SU-DHL-6 (cell line): ENCODE measurements around the gene E2F6.
A peak's percentile ranks its signal among the peaks of the same experiment; 100 is the strongest.

ENCODE experiments used
- H2AFZ ChIP-seq: fragments of 200-600 bp; sonication (generic); 2 replicates; pipeline ENCODE4 v1.6.1; 2014; ENCODE audit warnings: low read depth, mild to moderate bottlenecking, moderate library complexity, mixed read lengths, antibody characterized with exemption, low read length; ENCODE audit not compliant: severe bottlenecking
- H3F3A ChIP-seq: fragments of 200-600 bp; shearing (Covaris generic); 2 replicates; pipeline ENCODE4 v1.6.0; 2016; ENCODE audit warnings: antibody characterized with exemption, mild to moderate bottlenecking; ENCODE audit not compliant: insufficient read depth
- H3K27ac ChIP-seq: fragments of 200-600 bp; sonication (generic); 2 replicates; pipeline ENCODE4 v1.5.1; 2016; ENCODE audit warnings: low read depth, mild to moderate bottlenecking, low read length, moderate library complexity, mixed read lengths
- H3K27me3 ChIP-seq: fragments of 200-600 bp; sonication (generic), shearing (Covaris generic); 2 replicates; pipeline ENCODE4 v1.6.0; 2014; ENCODE audit warnings: mild to moderate bottlenecking, low read length
- H3K36me3 ChIP-seq: fragments of 200-600 bp; sonication (generic); 2 replicates; pipeline ENCODE4 v1.6.1; 2014; ENCODE audit warnings: mild to moderate bottlenecking, low read length, mixed read lengths
- H3K4me2 ChIP-seq: fragments of 300-600, 200-600 bp; shearing (Covaris generic), sonication (generic); 2 replicates; pipeline ENCODE4 v1.6.0; 2014; ENCODE audit warnings: low read length, low read depth, mild to moderate bottlenecking; ENCODE audit not compliant: poor library complexity, severe bottlenecking
- H3K4me3 ChIP-seq: fragments of 200-600 bp; sonication (generic); 2 replicates; pipeline ENCODE4 v1.5.1; 2014; ENCODE audit warnings: antibody characterized with exemption, low read length, mild to moderate bottlenecking, mixed read lengths; ENCODE audit not compliant: insufficient read depth, poor library complexity, severe bottlenecking
- H3K79me2 ChIP-seq: fragments of 200-600 bp; sonication (generic); 2 replicates; pipeline ENCODE4 v1.6.1; 2014; ENCODE audit warnings: mild to moderate bottlenecking, low read length, moderate library complexity; ENCODE audit not compliant: insufficient read depth
- H3K9ac ChIP-seq: fragments of 200-600 bp; sonication (generic); 2 replicates; pipeline ENCODE4 v1.7.0; 2014; ENCODE audit warnings: mild to moderate bottlenecking, low read length
- H3K9me2 ChIP-seq: fragments of 200-600 bp; sonication (generic); replicated peaks from 2 replicates; pipeline ENCODE4 v1.6.1; 2014; ENCODE audit warnings: low read length; ENCODE audit not compliant: insufficient read depth
- H3K9me3 ChIP-seq: fragments of 200-600 bp; sonication (generic); 2 replicates; pipeline ENCODE4 v1.6.1; 2014; ENCODE audit warnings: low read length, mixed read lengths; ENCODE audit not compliant: insufficient read depth
- H4K20me1 ChIP-seq: fragments of 200-600 bp; sonication (generic); 2 replicates; pipeline ENCODE4 v1.6.1; 2014; ENCODE audit warnings: low read depth, mild to moderate bottlenecking, antibody characterized with exemption, low read length, moderate library complexity, mixed read lengths
- EZH2phosphoT487 ChIP-seq: fragments of 200-600 bp; sonication (generic), shearing (Covaris generic); conservative IDR thresholded peaks from 2 replicates; pipeline ENCODE4 v1.6.1; 2018; ENCODE audit warnings: mild to moderate bottlenecking, antibody characterized with exemption, low read length, moderate library complexity, mixed read lengths
- TF ChIP-seq, protein P1 (sequence below): fragments of 200-600 bp; sonication (generic); IDR thresholded peaks from one replicate; pipeline ENCODE4 v1.5.1; 2017; ENCODE audit warnings: antibody characterized with exemption, mild to moderate bottlenecking, low read length, moderate library complexity; ENCODE audit not compliant: insufficient read depth, poor library complexity, severe bottlenecking

The E2F6 gene

DNA sequence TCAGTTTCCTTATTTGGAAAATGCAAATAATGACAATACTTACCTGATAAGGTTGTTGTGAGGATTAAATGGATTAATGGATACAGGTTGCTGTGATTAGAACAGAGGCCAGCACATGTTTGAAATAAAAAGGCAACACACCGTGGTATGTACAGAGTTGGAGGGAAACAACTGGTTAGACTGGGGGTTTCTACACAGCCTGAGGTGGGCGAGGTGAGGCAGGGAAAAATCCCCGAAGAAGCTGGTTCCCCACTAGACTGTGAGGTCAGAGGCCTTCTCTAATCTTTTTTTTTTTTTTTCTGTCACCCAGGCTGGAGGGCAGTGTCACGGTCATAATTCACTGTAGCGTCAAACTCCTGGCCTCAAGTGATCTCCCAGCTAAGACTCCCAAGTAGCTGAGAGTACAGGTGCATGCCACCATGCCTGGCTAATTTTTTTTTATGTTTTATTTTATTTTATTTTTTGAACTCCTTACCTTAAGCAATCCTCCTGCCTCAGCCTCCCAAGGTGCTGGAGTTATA, 1.2 kb upstream of the E2F6 start:
- Histone ChIP-seq H3K9me3 (no peaks in the 10 kb centered on the region), H3K4me2 (peak overlapping the region; percentile 85), H3K27ac (no peak overlapping the region), H2AFZ (peak overlapping the region; percentile 99), H3K4me3 (peak overlapping the region; percentile 100), H3F3A (no peaks in the 10 kb centered on the region), H3K36me3 (no peaks in the 10 kb centered on the region), H4K20me1 (no peaks in the 10 kb centered on the region), H3K79me2 (peaks cover 44% of the 10 kb centered on the region), H3K9me2 (no peaks in the 10 kb centered on the region), H3K27me3 (no peaks in the 10 kb centered on the region), H3K9ac (peak overlapping the region; percentile 76)
- no peak for TF ChIP-seq EZH2phosphoT487
- TF ChIP-seq, protein P1, sequence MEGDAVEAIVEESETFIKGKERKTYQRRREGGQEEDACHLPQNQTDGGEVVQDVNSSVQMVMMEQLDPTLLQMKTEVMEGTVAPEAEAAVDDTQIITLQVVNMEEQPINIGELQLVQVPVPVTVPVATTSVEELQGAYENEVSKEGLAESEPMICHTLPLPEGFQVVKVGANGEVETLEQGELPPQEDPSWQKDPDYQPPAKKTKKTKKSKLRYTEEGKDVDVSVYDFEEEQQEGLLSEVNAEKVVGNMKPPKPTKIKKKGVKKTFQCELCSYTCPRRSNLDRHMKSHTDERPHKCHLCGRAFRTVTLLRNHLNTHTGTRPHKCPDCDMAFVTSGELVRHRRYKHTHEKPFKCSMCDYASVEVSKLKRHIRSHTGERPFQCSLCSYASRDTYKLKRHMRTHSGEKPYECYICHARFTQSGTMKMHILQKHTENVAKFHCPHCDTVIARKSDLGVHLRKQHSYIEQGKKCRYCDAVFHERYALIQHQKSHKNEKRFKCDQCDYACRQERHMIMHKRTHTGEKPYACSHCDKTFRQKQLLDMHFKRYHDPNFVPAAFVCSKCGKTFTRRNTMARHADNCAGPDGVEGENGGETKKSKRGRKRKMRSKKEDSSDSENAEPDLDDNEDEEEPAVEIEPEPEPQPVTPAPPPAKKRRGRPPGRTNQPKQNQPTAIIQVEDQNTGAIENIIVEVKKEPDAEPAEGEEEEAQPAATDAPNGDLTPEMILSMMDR = no peak

DNA sequence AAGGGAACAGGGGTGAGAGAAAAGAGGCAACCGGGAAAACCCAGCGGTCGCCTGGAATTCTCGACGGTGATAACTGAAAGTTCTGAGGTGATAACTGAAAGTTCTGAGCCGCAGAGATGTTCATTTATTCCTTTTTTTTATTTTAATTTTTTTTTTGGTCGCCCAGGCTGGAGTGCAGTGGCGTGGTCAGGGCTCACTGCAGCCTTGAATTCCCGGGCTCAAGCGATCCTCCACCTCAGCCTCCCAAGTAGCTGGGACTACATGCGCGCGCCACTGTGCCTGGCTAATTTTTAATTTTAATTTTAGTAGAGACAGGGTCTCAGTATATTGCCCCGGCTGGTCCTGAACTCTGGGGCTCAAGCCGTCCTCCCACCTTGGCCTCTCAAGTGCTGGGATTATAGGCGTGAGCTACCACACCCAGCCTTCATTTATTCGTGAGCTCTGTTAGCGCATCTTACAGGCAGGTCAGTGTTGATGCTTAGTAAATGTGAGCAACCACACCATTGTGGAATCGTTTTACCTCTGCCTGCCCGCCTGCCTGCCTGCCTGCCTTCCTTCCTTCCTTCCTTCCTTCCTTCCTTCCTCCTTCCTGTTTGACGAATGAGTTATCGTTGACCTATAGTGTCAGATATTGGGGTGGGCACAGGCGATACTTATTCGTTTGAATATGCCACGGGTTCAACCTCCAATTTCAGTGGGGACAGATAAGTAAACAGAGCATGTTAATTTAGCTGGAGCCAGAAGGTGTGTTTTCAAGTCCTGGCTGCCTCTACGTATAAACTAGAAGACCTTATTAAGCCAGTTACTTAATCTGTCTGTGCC, 557 bp upstream of the E2F6 start:
- H3K4me2 ChIP-seq = peak overlapping the region; percentile 85
- H3K9me2 ChIP-seq = no peaks in the 10 kb centered on the region
- TF ChIP-seq EZH2phosphoT487 = no peak
- TF ChIP-seq, protein P1 = no peak
- H3F3A ChIP-seq = no peaks in the 10 kb centered on the region
- peak overlapping the region; percentile 100 for H3K4me3 ChIP-seq
- peak overlapping the region; percentile 99 for H2AFZ ChIP-seq
- H3K27me3 ChIP-seq = no peaks in the 10 kb centered on the region
- H3K9me3 ChIP-seq = no peaks in the 10 kb centered on the region
- peak overlapping the region; percentile 76 for H3K9ac ChIP-seq
- peaks cover 51% of the 10 kb centered on the region for H3K79me2 ChIP-seq
- no peaks in the 10 kb centered on the region for H4K20me1 ChIP-seq
- H3K27ac ChIP-seq = peak overlapping the region; percentile 44
- no peaks in the 10 kb centered on the region for H3K36me3 ChIP-seq

DNA sequence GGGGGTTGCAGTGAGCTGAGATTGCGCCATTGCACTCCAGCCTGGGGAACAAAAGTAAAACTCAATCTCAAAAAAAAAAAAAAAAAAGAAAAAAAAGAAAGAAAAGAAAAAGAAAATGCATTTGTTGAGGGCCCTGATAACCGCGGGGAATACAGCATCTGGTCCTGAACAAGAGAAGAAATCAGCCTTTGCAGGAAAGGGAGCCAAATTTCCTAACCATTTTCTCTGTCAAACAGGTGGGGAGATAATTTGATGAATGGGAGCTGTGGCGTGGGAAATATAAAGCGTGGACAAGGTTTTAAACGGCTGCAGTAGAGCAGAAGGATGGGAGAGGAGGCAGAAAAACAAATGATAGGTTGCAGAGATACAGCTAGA, 864 bp downstream of the E2F6 start:
- Histone ChIP-seq H3K9me3 (no peaks in the 10 kb centered on the region), H3K36me3 (no peaks in the 10 kb centered on the region), H3K27ac (peak overlapping the region; percentile 44), H2AFZ (peak overlapping the region; percentile 99), H3K79me2 (peaks cover 61% of the 10 kb centered on the region), H3K27me3 (no peaks in the 10 kb centered on the region), H3K9ac (peak overlapping the region; percentile 76), H3K9me2 (no peaks in the 10 kb centered on the region), H3F3A (no peaks in the 10 kb centered on the region), H4K20me1 (no peaks in the 10 kb centered on the region), H3K4me2 (peak overlapping the region; percentile 85), H3K4me3 (peak overlapping the region; percentile 100)
- TF ChIP-seq, protein P1 = no peak
- no peak for TF ChIP-seq EZH2phosphoT487
